ENCODE measurements around the gene TMEM254.

TMEM254 gene

DNA sequence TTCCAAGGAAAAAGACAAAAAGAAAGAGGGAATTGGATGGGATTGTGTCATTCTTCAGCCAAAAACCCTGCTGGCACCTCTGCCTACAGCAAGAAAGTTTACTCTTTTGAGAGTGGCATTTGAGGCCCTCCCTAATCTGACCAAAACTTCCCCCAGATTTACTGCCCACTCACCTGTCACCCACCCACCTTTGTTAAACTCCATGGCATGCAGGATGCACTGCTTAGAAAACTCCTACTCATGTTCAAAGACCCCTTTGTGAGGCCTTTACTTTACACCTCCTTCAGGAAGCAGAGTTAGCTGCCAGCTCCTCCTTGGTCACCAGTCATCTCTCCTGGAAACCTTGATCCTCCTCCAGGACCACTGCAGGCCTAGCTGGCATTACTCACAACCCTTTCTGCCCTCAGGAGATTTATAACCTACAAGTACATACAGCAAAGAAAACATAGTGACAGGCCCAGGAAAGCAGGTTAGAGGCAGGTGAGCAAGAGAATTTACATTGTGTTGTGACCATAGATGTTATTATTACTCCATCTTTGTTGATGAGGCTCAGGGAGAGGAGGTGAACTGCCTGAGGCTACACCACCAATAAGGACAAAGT is 43.7 kb downstream of the TMEM254 start:
- Histone ChIP-seq H3K23ac (ENCODE audit: low read length in 2 of 2) (no peak overlapping the region), H3K4me2 (ENCODE audit: low read length, poor library complexity, severe bottlenecking) (no peak overlapping the region), H4K8ac (ENCODE audit: low read length) (no peak overlapping the region), H3K14ac (ENCODE audit: low read length in 2 of 2) (no peak overlapping the region), H2AK5ac (ENCODE audit: low read length, severe bottlenecking) (no peak overlapping the region), H3K9me3 (ENCODE audit: control insufficient read depth, low read length) (no peaks in the 10 kb centered on the region), H3K27ac (ENCODE audit: low read length, poor library complexity, severe bottlenecking) (no peak overlapping the region), H2BK120ac (ENCODE audit: low read depth, low read length) (no peak overlapping the region), H3K4me1 (ENCODE audit: control insufficient read depth, insufficient read depth, low read depth, low read length) (no peaks in the 10 kb centered on the region), H3K27me3 (ENCODE audit: control insufficient read depth in 1 of 2, insufficient read depth in 1 of 2, low read length in 2 of 2) (peaks cover 0 to 8% of the 10 kb centered on the region in 2 experiments), H2BK5ac (ENCODE audit: low read depth, low read length, poor library complexity, severe bottlenecking) (no peak overlapping the region), H3K18ac (ENCODE audit: low read depth in 1 of 2, low read length in 2 of 2) (no peak overlapping the region), H3K36me3 (ENCODE audit: control insufficient read depth in 1 of 2, insufficient read depth in 2 of 2, low read depth in 1 of 2, low read length in 2 of 2) (no peaks in the 10 kb centered on the region), H3K4ac (ENCODE audit: low read depth in 1 of 2, low read length in 2 of 2) (no peak overlapping the region), H3K79me1 (replicated peaks; ENCODE audit: low read length, poor library complexity, severe bottlenecking) (no peaks in the 10 kb centered on the region), H2AFZ (ENCODE audit: low read depth, low read length) (no peak overlapping the region), H3K9ac (ENCODE audit: low read length) (peak overlapping the region; percentile 42), H2BK15ac (ENCODE audit: low read depth, poor library complexity, severe bottlenecking) (no peak overlapping the region), H3K4me3 (ENCODE audit: insufficient read depth in 1 of 2, low read depth in 1 of 2, low read length in 2 of 2) (peak overlapping the region in 1 of 2 experiments; percentile 43), H2BK12ac (ENCODE audit: low read length in 2 of 2) (no peak overlapping the region), H4K91ac (ENCODE audit: low read length) (no peak overlapping the region)
- DNase-seq: no peak

GRCh38 chr10:80122746-80123145 is 44.3 kb downstream of the TMEM254 start:
- no peak overlapping the region for H2BK15ac ChIP-seq (ENCODE audit: low read depth, poor library complexity, severe bottlenecking)
- no peak overlapping the region for H2BK5ac ChIP-seq (ENCODE audit: low read depth, low read length, poor library complexity, severe bottlenecking)
- H3K27ac ChIP-seq (ENCODE audit: low read length, poor library complexity, severe bottlenecking): no peak overlapping the region
- no peak for DNase-seq
- H3K4me3 ChIP-seq (ENCODE audit: insufficient read depth in 1 of 2, low read depth in 1 of 2, low read length in 2 of 2): no peak overlapping the region
- H3K14ac ChIP-seq (ENCODE audit: low read length in 2 of 2): no peak overlapping the region
- no peak overlapping the region for H3K23ac ChIP-seq (ENCODE audit: low read length in 2 of 2)
- no peak overlapping the region for H4K8ac ChIP-seq (ENCODE audit: low read length)
- H2AK5ac ChIP-seq (ENCODE audit: low read length, severe bottlenecking): no peak overlapping the region
- WGBS: 77% methylated on average over 2 of the region's 2 CpGs
- peak overlapping the region; percentile 42 for H3K9ac ChIP-seq (ENCODE audit: low read length)
- H3K79me1 ChIP-seq (replicated peaks; ENCODE audit: low read length, poor library complexity, severe bottlenecking): no peaks in the 10 kb centered on the region
- H3K18ac ChIP-seq (ENCODE audit: low read depth in 1 of 2, low read length in 2 of 2): no peak overlapping the region
- H3K36me3 ChIP-seq (ENCODE audit: control insufficient read depth in 1 of 2, insufficient read depth in 2 of 2, low read depth in 1 of 2, low read length in 2 of 2): no peaks in the 10 kb centered on the region
- H3K9me3 ChIP-seq (ENCODE audit: control insufficient read depth, low read length): no peaks in the 10 kb centered on the region
- H2BK12ac ChIP-seq (ENCODE audit: low read length in 2 of 2): no peak overlapping the region
- no peak overlapping the region for H2BK120ac ChIP-seq (ENCODE audit: low read depth, low read length)
- H3K4me1 ChIP-seq (ENCODE audit: control insufficient read depth, insufficient read depth, low read depth, low read length): no peaks in the 10 kb centered on the region
- no peak overlapping the region for H2AFZ ChIP-seq (ENCODE audit: low read depth, low read length)
- H3K27me3 ChIP-seq (ENCODE audit: control insufficient read depth in 1 of 2, insufficient read depth in 1 of 2, low read length in 2 of 2): peaks cover 0 to 8% of the 10 kb centered on the region in 2 experiments
- H3K4me2 ChIP-seq (ENCODE audit: low read length, poor library complexity, severe bottlenecking): no peak overlapping the region
- no peak overlapping the region for H3K4ac ChIP-seq (ENCODE audit: low read depth in 1 of 2, low read length in 2 of 2)
- H4K91ac ChIP-seq (ENCODE audit: low read length): no peak overlapping the region

- H3K4me1 ChIP-seq (ENCODE audit: control insufficient read depth, insufficient read depth, low read depth, low read length): peaks cover 2% of the 10 kb centered on the region
- H2BK5ac ChIP-seq (ENCODE audit: low read depth, low read length, poor library complexity, severe bottlenecking): no peak overlapping the region
- H2BK120ac ChIP-seq (ENCODE audit: low read depth, low read length): no peak overlapping the region
- H3K79me1 ChIP-seq (replicated peaks; ENCODE audit: low read length, poor library complexity, severe bottlenecking): no peaks in the 10 kb centered on the region
- H3K27me3 ChIP-seq (ENCODE audit: control insufficient read depth in 1 of 2, insufficient read depth in 1 of 2, low read length in 2 of 2): peaks cover 0 to 4% of the 10 kb centered on the region in 2 experiments
- no peaks in the 10 kb centered on the region for H3K9me3 ChIP-seq (ENCODE audit: control insufficient read depth, low read length)
- H3K23ac ChIP-seq (ENCODE audit: low read length in 2 of 2): no peak overlapping the region
- WGBS: 73% methylated on average over 3 of the region's 4 CpGs
- H3K18ac ChIP-seq (ENCODE audit: low read depth in 1 of 2, low read length in 2 of 2): no peak overlapping the region
- no peak overlapping the region for H2AFZ ChIP-seq (ENCODE audit: low read depth, low read length)
- H3K14ac ChIP-seq (ENCODE audit: low read length in 2 of 2): no peak overlapping the region
- H3K4ac ChIP-seq (ENCODE audit: low read depth in 1 of 2, low read length in 2 of 2): no peak overlapping the region
- H4K8ac ChIP-seq (ENCODE audit: low read length): no peak overlapping the region
- no peak overlapping the region for H4K91ac ChIP-seq (ENCODE audit: low read length)
- H2AK5ac ChIP-seq (ENCODE audit: low read length, severe bottlenecking): no peak overlapping the region
- H3K27ac ChIP-seq (ENCODE audit: low read length, poor library complexity, severe bottlenecking): no peak overlapping the region
- H3K4me3 ChIP-seq (ENCODE audit: insufficient read depth in 1 of 2, low read depth in 1 of 2, low read length in 2 of 2): no peak overlapping the region
- H3K36me3 ChIP-seq (ENCODE audit: control insufficient read depth in 1 of 2, insufficient read depth in 2 of 2, low read depth in 1 of 2, low read length in 2 of 2): no peaks in the 10 kb centered on the region
- H2BK12ac ChIP-seq (ENCODE audit: low read length in 2 of 2): no peak overlapping the region
- H3K9ac ChIP-seq (ENCODE audit: low read length): no peak overlapping the region
- H2BK15ac ChIP-seq (ENCODE audit: low read depth, poor library complexity, severe bottlenecking): no peak overlapping the region
- DNase-seq: no peak
- no peak overlapping the region for H3K4me2 ChIP-seq (ENCODE audit: low read length, poor library complexity, severe bottlenecking)
Observed at GRCh38 chr10:80126876-80127275, 48.4 kb downstream of the TMEM254 start.

DNA sequence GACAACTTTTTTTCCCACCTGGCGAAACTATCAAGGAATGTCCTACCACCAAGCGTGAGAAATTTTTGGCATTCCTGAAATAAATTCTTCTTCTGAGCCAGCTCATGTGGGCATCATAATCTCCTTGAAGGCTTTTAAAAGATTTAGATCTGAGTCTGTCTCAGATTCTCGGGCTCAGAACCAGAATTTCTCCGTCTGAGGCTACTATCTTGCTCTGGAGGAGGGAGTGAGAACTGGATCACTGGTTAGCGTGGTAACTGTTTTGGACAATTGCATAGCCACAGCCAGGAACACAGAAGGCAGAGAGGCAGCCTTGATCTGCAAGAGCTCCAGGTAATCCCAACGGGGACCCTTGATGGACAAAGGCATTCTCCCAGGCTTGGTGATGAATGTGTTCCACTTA is 53.0 kb downstream of the TMEM254 start:
- no peak overlapping the region for H2BK5ac ChIP-seq (ENCODE audit: low read depth, low read length, poor library complexity, severe bottlenecking)
- H2BK120ac ChIP-seq (ENCODE audit: low read depth, low read length): no peak overlapping the region

More for the DNA sequence above, 53.0 kb downstream of the TMEM254 start:
- Histone ChIP-seq H3K9me3 (ENCODE audit: control insufficient read depth, low read length) (no peaks in the 10 kb centered on the region), H2AFZ (ENCODE audit: low read depth, low read length) (no peak overlapping the region), H3K4ac (ENCODE audit: low read depth in 1 of 2, low read length in 2 of 2) (no peak overlapping the region), H3K9ac (ENCODE audit: low read length) (peak overlapping the region; percentile 99), H3K18ac (ENCODE audit: low read depth in 1 of 2, low read length in 2 of 2) (no peak overlapping the region), H3K79me1 (replicated peaks; ENCODE audit: low read length, poor library complexity, severe bottlenecking) (no peaks in the 10 kb centered on the region), H3K4me1 (ENCODE audit: control insufficient read depth, insufficient read depth, low read depth, low read length) (peaks cover 10% of the 10 kb centered on the region), H2BK15ac (ENCODE audit: low read depth, poor library complexity, severe bottlenecking) (no peak overlapping the region), H3K4me3 (ENCODE audit: insufficient read depth in 1 of 2, low read depth in 1 of 2, low read length in 2 of 2) (peak overlapping the region in 1 of 2 experiments; percentile 96), H3K23ac (ENCODE audit: low read length in 2 of 2) (no peak overlapping the region), H4K8ac (ENCODE audit: low read length) (no peak overlapping the region), H3K14ac (ENCODE audit: low read length in 2 of 2) (no peak overlapping the region), H3K27me3 (ENCODE audit: control insufficient read depth in 1 of 2, insufficient read depth in 1 of 2, low read length in 2 of 2) (peaks cover 0 to 4% of the 10 kb centered on the region in 2 experiments), H2BK12ac (ENCODE audit: low read length in 2 of 2) (no peak overlapping the region), H4K91ac (ENCODE audit: low read length) (no peak overlapping the region), H3K36me3 (ENCODE audit: control insufficient read depth in 1 of 2, insufficient read depth in 2 of 2, low read depth in 1 of 2, low read length in 2 of 2) (no peaks in the 10 kb centered on the region), H2AK5ac (ENCODE audit: low read length, severe bottlenecking) (no peak overlapping the region), H3K4me2 (ENCODE audit: low read length, poor library complexity, severe bottlenecking) (peak overlapping the region; percentile 4), H3K27ac (ENCODE audit: low read length, poor library complexity, severe bottlenecking) (peak overlapping the region; percentile 32)
- no peak for DNase-seq
- WGBS: 66% methylated on average over 6 of the region's 6 CpGs
